ENCODE measurements around the gene NKAIN2.
"Not testable (repeated sequence)": the region's sequence is repeated elsewhere in the genome, so short reads cannot be mapped to it uniquely, and the experiment has no call there.

Gene NKAIN2

DNA sequence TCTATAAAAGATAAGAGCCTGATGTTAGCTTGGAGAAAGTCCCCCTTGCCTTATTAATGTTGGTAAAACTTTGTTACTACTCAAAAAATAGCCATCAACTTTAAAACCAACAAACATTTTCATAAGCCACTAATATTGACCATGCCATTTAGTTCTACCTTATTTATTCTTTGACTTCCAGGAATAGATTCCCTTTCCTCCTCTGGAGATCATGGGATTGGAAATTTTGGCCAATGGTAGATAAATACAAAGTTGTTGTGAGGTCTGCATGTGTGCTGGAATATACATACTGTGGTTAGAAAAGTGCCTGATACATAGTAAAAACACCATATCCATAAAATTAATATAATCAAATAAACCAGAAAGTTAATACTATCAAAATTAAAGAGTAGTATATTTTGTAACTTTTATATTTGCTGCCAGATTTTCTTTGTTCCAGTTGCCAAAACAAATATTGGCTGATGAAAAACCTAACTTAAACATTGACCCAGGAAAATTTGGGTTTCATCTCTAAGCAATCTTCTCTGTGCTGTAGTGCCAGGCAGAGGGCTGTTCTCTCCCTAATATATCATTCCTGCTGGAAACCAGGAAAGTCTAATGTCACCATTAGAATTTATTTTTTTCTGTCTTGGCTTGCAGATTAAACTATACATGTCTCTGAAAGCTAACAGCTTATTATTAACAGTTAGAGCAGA is 169.1 kb downstream of the NKAIN2 start:
- no peak for DNase-seq

DNA sequence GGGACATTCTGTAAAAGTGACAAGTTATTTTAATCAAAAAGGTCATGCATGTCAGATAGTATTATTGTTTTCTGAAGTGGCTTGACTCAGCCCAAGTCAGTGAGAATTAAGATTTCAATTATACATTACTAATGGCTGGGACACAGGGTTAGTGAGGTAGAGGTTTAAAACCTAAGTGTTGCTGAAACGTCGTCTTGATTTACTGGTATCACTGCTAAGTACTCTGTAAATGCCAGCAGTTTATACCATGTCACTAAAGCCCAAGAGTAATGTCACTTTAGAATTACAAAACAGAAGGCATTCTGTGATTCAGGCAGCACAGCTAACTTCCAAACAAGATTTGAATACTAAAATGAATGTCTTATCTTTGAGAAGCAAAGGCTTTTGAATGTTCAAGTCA is 176.6 kb downstream of the NKAIN2 start:
- DNase-seq = no peak

DNA sequence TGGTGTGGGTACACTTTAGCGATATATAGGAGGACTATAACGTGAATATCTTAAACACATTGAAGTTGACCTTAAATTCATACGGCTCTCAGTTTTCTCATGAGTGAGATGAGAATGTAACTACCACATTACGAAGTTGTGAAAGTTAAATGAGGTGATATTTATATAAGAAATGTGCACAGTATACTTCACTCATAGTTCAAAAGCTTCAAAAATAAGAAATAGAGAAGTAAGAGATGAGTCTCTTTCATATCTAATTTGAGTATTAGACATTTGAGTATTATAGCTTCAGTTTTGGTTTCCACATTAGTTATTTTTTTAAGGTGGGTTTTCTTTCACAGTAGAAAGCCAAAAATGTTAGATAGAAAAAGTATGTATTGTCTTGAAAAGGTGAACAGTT is 183.3 kb downstream of the NKAIN2 start:
- no peak for DNase-seq

DNA sequence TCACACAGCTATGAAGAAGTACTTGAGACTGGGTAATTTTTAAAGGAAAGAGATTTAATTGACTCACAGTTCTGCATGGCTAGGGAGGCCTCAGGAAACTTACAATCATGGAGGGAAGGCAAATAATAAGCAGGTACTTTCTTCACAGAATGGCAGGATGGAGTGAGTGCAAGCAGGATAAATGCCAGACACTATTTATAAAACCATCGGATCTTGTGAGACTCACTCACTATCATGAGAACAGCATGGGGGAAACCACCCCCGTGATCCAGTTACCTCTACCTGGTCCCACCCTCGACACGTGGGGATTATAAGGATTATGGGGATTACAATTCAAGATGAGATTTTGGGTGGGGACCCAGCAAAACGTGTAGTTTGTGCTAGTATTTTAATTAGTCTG is 186.3 kb downstream of the NKAIN2 start:
- DNase-seq = not testable (repeated sequence)

DNA sequence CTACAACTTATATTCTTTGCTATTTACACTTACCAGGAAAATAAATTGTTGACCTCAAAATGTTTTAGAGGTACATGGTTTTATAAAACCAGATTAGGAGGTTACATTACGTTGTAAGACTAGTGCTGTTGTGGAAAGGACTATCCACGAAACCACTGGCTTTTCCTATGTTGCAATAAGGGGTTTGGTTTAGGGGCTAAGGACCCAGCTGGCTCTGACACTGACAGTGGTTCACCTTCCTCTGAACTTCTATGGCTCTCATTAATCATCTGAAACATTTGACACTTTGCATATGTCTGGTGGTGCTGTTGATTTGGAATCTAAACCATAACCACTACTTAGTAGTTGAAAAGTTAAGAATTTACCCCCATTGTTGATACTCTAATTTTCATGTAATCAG is 186.7 kb downstream of the NKAIN2 start:
- DNase-seq = no peak

DNA sequence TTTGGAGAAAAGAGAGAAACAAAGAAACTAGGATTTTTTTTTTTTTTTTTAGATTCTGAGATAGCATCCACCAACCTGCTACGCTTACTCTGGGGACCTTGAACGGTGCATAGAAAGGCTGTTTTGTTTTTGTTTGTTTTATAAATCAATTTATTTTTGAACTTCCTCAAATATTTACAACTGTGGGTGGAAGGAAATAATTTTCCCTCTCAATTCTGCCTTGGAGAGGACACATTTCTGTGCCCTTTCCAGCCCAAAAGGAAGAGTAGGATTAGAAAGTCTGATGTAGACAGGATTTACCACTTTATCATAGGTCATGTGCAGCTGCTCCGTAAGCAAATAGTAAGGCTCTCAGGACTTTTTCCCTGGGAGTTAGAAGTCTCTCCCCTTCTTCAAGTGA is 190.5 kb downstream of the NKAIN2 start:
- DNase-seq = no peak

DNA sequence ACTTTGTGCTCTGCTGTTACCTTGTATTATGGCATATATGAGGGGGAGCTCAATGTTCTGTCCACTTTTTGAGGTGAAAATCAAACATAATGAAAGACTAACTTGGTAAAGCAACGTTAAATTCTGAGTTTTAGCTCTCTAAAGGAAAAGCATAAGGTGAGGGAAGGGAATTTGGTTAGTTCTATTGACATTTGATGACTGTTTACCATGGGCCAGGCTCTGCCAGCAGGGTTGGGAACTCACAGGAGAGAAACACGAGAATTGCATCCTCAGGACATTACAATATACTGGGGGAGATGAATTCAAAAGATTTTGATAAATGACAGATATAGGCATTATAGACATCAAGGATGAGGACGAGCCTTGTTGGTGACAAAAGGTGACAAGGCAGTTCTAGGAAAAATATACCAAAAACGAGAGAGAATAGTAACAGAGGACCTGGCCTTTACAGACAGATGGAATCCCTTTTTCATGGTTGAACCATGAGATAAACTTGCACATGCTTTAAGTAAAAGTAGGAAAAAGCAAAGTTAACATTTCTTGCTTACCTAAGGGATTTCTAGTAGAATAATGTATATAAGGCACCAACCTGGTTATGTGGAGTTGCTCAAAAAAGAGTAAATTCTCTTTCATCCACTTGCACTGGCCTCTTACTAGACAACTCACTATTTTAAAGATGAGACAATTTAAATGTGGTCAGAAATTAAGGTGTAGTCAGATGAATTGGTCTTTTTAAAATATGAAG is 191.4 kb downstream of the NKAIN2 start:
- DNase-seq = no peak

DNA sequence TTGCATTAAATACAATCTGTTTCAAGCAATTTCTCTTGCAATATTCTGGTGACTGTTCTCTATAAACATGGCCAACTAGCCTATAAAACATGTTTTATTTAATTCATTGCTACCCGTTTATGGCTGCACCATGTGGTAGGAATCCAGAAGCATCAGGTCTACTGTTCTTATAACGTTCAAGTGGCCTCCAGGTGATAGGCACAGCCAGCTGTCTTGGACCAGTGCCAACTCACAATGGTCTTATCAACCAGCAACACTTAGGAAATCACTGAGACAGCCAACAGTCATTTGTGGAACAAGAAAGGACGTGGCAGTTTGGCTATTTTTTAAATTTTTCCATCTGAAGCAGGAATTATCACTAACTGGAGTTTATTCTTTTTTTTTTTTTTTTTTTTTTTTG is 193.6 kb downstream of the NKAIN2 start:
- no peak for DNase-seq

DNA sequence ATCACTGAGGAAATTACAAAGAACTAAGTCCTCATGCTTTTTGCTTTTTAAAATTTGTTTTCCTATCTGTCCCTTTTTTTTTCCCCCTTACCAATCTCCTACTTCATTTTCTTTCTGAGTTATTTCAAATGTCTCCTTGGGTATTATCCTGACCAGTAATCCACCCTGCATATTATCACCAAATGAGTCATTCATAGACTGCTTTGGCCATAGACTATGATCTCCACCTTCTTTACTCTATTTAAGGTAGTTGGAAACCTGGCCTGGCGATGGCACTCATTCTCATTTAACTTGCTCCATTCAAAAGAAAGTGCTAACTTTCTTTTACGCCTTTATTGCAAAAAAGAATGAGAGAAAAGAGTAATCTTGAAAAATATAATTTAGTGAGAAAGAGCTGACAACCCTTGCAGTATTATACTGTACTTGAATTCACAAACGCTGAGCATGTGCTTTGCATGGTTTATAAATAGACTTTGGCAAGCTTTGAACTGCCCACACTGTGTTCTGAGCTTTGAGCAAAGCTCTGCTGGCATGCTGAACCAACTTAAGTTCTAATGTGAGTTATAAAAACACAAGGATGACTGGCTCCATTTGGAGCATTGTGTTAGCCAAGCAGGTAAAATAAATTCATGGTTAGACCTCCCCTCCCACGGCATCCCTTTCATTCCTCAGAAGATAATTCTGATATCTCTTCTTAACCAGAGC is 198.9 kb downstream of the NKAIN2 start:
- DNase-seq = no peak

DNA sequence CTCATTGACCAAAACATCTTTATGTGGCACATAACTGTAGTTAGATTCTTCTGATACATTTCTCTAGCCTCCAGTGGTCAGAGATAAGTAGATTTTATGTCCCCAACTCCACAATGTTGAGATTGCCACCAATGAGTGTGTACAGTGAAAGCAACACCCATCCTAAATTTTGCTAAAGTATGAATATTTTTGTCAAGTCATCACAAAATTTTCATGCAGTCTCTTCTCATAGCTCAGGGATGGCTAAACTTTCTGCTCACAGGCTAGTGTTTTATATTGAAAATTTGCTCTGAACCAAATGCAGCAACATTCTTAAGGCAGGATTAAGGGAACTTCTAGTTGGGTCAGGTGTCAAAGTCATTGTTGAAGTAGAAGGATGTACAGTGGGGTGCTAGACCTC is 203.6 kb downstream of the NKAIN2 start:
- no peak for DNase-seq

DNA sequence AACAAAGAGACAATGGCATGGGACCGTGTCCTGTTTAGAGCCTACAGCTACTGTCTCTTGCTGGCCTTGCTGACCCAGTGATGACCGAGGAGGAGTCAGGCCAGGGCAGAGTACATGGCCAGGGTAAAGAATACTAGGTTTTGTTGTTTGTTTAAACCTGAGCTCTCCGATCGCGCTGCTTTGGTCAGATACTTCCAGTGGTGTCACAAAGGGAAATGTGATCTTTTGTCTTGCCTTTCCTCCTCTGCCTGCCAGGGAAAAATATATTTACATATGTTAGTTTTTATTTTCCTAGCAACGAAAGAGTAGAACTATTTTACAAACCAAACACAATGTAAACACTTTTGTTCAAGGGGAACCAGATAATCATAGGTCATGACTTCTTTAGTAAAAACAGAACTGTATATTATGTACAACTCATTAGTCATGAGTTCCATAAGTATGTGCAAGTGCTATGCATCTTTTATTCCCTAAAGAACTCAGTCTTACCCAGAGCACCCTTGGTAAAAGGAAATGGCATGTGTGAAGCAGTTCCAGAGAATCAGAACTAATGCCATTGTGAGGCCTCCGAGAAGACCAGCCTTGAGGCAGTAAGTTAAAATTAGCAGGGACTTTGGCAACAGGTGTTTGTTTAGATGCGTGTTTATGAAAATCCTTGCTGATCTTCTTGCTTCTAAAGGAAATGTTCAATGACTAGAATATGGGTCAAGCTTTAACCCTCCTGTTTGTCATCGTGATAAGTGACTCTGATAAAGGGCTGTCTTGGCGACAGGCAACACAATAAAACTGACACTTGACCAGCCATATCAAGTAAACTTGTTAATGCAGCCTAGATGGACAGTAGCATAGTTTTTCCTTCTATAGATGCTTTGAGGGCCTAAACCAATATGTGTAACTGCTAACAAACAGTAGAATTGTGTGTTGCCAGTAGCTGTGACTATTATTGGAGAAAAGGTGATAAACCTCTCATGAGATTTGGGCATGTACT is 204.6 kb downstream of the NKAIN2 start:
- DNase-seq = no peak

DNA sequence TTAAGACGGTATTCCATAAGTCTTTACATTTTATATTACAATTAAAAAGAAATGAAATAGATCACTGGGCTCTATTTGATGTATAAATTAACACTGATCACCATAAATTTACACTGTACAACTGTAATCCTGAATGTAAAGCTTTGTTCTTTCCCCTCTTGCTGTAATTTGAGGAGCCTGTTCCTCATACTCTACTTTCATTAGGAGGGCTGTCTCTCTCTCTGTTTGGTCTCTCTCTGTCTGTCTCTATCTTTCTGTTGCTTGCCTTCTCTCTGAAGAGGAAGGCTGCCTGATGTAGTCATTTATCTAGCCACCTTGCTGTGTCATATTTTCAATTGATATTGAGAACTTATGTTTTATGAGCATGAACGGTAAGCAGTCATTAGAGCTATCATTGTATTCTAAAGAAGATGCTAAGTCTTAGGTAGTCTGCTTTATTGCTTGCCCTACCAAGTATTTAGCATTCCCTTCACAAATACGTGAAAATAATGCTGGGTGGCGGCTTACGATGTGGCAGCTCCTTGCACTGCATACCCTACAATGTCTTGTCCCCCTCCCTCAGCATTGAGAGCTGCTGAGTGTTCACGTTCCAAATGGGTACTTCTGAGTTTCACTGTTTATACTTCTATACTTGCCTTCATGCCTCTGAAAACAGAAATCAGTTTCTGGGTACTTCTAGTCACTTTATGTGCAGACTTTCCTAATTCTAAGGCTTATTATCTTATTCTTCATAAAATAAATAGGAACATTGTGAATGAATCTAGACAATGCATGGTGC is 205.5 kb downstream of the NKAIN2 start:
- no peak for DNase-seq

DNA sequence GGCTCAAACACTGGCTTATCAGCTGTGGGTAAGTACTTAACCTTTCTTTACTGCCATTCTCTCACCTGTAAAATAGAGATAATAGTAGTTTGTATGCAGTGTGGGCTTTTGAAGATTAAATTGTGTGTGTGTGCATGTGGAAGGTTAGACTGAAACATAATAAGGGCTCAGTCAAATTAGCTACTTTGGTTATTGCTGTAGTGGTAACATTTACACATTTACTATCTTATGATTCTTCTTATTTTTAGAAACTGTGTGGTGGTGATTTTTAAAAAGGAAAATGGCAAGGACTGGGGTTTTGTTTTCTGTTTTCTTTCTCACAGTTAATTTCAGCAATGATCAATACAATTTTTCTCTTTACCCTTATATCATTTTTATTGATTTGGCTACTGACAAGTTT is 206.9 kb downstream of the NKAIN2 start:
- DNase-seq = no peak

DNA sequence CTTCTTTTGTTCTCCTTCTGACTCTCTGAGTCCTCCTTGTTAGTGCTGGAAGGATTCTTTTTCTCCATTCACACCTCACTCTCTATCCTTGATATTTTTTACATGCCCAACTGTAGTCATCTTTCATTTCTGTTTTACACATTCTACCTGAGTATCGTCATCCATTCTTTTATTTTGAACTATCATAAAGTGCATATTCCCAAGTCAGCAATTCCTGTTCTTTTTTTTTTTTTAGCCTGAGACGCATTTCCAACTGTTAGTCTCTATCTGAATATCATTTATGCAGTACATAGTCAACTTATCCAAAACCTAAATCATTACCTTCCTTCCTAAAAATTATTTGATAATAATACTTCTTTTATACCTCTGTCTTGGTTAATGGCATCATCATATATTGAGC is 207.5 kb downstream of the NKAIN2 start:
- no peak for DNase-seq

DNA sequence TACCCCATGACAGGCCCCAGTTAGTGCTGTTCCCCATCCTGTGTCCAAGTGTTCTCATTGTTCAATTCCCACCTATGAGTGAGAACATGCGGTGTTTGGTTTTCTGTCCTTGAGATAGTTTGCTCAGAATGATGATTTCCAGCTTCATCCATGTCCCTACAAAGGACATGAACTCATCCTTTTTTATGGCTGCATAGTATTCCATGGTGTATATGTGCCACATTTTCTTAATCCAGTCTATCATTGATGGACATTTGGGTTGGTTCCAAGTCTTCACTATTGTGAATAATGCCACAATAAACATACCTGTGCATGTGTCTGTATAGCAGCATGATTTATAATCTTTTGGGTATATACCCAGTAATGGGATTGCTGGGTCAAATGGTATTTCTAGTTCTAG is 218.4 kb downstream of the NKAIN2 start:
- not testable (repeated sequence) for DNase-seq

DNA sequence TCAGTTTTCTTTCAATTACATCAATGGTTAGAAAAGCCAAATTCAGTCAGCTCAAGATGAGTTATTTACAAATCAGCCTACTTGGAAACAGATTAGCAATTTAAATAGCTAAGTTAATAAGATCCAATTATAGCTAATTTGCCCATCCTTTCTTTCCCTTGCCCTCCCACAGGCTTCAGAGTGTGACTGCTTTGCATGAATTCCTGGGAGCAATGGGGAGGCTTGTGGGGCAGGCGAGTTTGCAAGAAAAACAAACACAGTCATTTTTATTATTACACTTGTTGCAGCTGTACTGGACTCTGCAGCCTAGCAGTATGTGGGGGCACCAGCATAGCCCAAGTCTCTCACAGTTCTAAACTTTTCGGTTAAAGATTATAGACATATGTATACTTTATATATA is 219.0 kb downstream of the NKAIN2 start:
- no peak for DNase-seq

DNA sequence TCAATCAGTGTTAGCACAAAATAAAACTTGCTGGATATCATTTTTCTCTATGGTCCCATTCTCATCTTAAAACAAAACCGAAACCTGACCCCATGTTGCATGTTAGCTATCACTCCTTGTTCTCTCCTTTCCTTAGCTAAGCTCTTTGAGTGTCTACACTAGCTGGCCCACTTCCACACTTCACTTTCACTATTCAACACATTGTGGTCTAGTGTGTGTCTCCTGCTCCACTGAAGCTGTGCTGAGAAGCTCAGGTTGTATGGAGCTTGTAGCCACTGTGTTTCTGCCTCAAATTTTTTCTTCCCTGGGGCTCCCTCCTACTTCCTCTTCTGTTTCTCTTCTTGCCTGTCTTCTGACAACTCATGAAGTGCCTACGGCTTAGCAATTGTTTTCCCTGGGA is 223.0 kb downstream of the NKAIN2 start:
- DNase-seq = no peak

DNA sequence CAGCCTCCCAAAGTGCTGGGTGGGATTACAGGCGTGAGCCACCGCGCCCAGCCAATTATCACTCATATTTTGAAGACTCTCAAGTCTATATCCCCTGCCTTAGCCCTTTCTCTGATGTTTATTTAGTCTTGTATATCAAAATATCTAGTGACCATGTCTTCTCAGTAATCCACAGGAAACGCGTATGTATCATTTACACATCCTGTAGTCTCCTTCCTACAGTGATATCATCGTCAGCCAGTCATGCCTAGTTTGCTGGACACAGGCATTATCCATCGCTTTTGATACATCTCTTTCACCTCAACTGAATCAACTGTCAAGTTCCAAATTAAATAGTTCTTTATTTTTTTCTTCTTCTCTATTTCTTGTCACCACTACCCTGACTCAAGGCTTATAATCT is 223.7 kb downstream of the NKAIN2 start:
- DNase-seq = no peak

DNA sequence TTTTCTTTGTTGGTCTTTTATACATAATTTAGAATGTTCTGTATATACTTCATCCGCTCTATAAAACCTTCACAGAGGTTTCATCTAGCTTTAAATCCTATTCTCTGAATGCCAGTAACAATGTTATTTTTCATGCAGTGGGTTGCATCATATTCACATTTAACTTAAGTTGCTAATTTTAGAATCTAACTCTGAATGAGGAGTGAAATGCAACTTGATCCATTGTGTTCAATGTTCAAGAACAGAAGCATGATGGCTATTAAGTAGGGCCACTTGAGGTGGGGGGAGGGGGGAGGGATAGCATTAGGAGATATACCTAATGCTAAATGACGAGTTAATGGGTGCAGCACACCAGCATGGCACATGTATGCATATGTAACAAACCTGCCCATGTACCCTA is 224.5 kb downstream of the NKAIN2 start:
- DNase-seq = no peak

DNA sequence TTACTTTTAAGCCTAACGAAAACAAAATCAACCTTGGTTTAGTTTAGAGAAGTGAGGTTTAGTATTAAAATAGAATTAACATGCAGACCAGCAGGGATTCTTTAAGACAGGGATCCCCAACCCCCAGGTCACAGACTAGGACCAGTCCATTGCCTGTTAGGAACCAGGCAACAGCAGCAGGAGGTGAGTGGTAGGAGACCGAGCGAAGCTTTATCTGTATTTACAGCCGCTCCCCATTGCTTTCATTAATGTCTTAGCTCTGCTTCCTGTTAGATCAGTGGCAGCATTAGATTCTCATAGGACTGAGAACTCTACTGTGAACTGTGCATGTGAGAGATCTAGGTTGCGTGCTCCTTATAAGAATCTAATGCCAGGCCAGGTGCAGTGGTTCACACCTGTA is 225.9 kb downstream of the NKAIN2 start:
- DNase-seq = no peak

DNA sequence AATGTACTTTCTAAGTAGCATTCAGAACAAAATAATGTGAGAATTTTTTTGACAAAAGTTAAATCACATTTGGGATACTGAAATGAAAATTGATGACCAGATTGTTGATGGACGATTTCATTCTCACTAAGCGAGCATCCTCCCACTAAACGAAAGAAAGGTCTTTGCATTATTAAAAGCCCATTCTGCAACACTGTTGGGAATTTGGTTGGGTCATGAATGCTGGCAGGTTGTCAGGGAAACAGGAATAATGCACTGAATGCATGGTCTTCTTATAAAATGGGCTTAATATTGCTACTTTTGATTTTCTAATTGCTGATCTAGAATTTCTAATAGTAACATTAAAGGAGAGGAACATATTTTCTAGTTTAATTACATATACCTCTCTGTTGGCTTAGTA is 229.8 kb downstream of the NKAIN2 start:
- no peak for DNase-seq

DNA sequence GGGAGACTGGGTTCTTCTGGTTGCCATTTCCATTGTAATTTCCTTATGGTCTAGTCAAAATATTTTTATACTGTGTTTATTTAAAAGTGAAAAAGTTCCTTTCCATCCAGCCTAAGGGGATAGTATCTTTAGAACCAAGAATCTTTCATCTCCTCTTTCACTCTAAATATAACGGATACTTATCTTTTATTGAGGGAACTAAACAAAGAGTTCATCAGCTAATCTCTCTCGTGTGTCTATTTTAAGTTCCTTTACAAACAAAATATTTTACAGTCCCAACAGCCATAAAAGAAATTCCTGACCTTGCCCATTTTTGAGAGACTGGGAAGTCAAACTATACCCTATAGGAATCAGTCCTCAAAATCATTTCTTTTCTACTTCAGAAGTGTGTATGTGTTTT is 232.7 kb downstream of the NKAIN2 start:
- DNase-seq = no peak

All from activated CD4-positive, alpha-beta T cell treated with anti-CD3 and anti-CD28 coated beads, Interleukin-2, amount 50 U/mL, for 16 hours (primary cell).